ENCODE measurements around the gene CKS1B. TPM values are rescaled to one million over a fixed set of nuclear protein-coding genes. Genes with fewer than 3 reads are reported as not detected.

The CKS1B gene
- total RNA-seq, 1 donor from 2014 or later = 158 TPM

- Mint-ChIP-seq H3K4me1 (ENCODE audit: low read depth) (peaks cover 36% of the 10 kb centered on the region), H3K27me3 (ENCODE audit: insufficient read depth) (no peaks in the 10 kb centered on the region), H3K9me3 (no peaks in the 10 kb centered on the region), H3K36me3 (ENCODE audit: low read depth) (peaks cover 45% of the 10 kb centered on the region), H3K4me3 (peak overlapping the region; percentile 90), H3K27ac (peak overlapping the region; percentile 89)
- intact Hi-C loops (cut with micrococcal nuclease) = loop anchor here (1.0 kb wide), 3 partner anchors 37 to 99 kb away; no protein-coding TSS in a partner anchor
- DNase-seq (ENCODE audit: low spot score) = no peak
Observed at GRCh38 chr1:154962156-154962749, 12.2 kb upstream of the CKS1B start.

GRCh38 chr1:154962795-154963330 is 11.6 kb upstream of the CKS1B start:
- no peak for DNase-seq (ENCODE audit: low spot score)
- Mint-ChIP-seq H3K4me3 (peak overlapping the region; percentile 90), H3K27ac (peak overlapping the region; percentile 89), H3K4me1 (ENCODE audit: low read depth) (peaks cover 42% of the 10 kb centered on the region), H3K9me3 (no peaks in the 10 kb centered on the region), H3K36me3 (ENCODE audit: low read depth) (peaks cover 47% of the 10 kb centered on the region), H3K27me3 (ENCODE audit: insufficient read depth) (no peaks in the 10 kb centered on the region)
- intact Hi-C loops (cut with micrococcal nuclease) = loop anchor here (1.0 kb wide), 3 partner anchors 36 to 98 kb away; no protein-coding TSS in a partner anchor

GRCh38 chr1:154963643-154964042 is 10.8 kb upstream of the CKS1B start:
- Mint-ChIP-seq H3K27me3 (ENCODE audit: insufficient read depth) (no peaks in the 10 kb centered on the region), H3K27ac (peak overlapping the region; percentile 7), H3K36me3 (ENCODE audit: low read depth) (peaks cover 48% of the 10 kb centered on the region), H3K4me3 (no peak overlapping the region), H3K9me3 (no peaks in the 10 kb centered on the region), H3K4me1 (ENCODE audit: low read depth) (peaks cover 44% of the 10 kb centered on the region)
- intact Hi-C loops (cut with micrococcal nuclease) = no loop called here
- DNase-seq (ENCODE audit: low spot score) = no peak

GRCh38 chr1:154964359-154964758 is 10.1 kb upstream of the CKS1B start:
- H3K36me3 Mint-ChIP-seq (ENCODE audit: low read depth) = peaks cover 52% of the 10 kb centered on the region

GRCh38 chr1:154966111-154966510 is 8.4 kb upstream of the CKS1B start:
- intact Hi-C loops (cut with micrococcal nuclease) = no loop called here
- Mint-ChIP-seq H3K36me3 (ENCODE audit: low read depth) (peaks cover 47% of the 10 kb centered on the region), H3K27ac (no peak overlapping the region), H3K4me3 (no peak overlapping the region), H3K4me1 (ENCODE audit: low read depth) (peaks cover 52% of the 10 kb centered on the region), H3K27me3 (ENCODE audit: insufficient read depth) (no peaks in the 10 kb centered on the region), H3K9me3 (no peaks in the 10 kb centered on the region)
- no peak for DNase-seq (ENCODE audit: low spot score)

More at GRCh38 chr1:154964359-154964758, 10.1 kb upstream of the CKS1B start:
- Mint-ChIP-seq H3K4me3 (no peak overlapping the region), H3K27me3 (ENCODE audit: insufficient read depth) (no peaks in the 10 kb centered on the region), H3K9me3 (no peaks in the 10 kb centered on the region), H3K27ac (no peak overlapping the region), H3K4me1 (ENCODE audit: low read depth) (peaks cover 50% of the 10 kb centered on the region)
- intact Hi-C loops (cut with micrococcal nuclease) = no loop called here
- DNase-seq (ENCODE audit: low spot score) = no peak

GRCh38 chr1:154967331-154967950 is 7.0 kb upstream of the CKS1B start:
- H3K27me3 Mint-ChIP-seq (ENCODE audit: insufficient read depth) = no peaks in the 10 kb centered on the region
- H3K4me3 Mint-ChIP-seq = no peak overlapping the region
- peaks cover 49% of the 10 kb centered on the region for H3K36me3 Mint-ChIP-seq (ENCODE audit: low read depth)
- no peaks in the 10 kb centered on the region for H3K9me3 Mint-ChIP-seq
- intact Hi-C loops (cut with micrococcal nuclease) = no loop called here
- DNase-seq (ENCODE audit: low spot score) = no peak
- H3K4me1 Mint-ChIP-seq (ENCODE audit: low read depth) = peaks cover 57% of the 10 kb centered on the region
- H3K27ac Mint-ChIP-seq = peak overlapping the region; percentile 18

- Mint-ChIP-seq H3K27me3 (ENCODE audit: insufficient read depth) (no peaks in the 10 kb centered on the region), H3K27ac (peak overlapping the region; percentile 43), H3K4me1 (ENCODE audit: low read depth) (peaks cover 51% of the 10 kb centered on the region), H3K36me3 (ENCODE audit: low read depth) (peaks cover 40% of the 10 kb centered on the region), H3K4me3 (no peak overlapping the region), H3K9me3 (no peaks in the 10 kb centered on the region)
- no peak for DNase-seq (ENCODE audit: low spot score)
- intact Hi-C loops (cut with micrococcal nuclease) = no loop called here
Observed at GRCh38 chr1:154968731-154969130, 5.8 kb upstream of the CKS1B start.

- intact Hi-C loops (cut with micrococcal nuclease) = no loop called here
- H3K36me3 Mint-ChIP-seq (ENCODE audit: low read depth) = peaks cover 37% of the 10 kb centered on the region
- H3K4me3 Mint-ChIP-seq = peak overlapping the region; percentile 52
Observed at GRCh38 chr1:154969246-154969645, 5.2 kb upstream of the CKS1B start.

GRCh38 chr1:154969860-154970452 is 4.5 kb upstream of the CKS1B start:
- H3K4me3 Mint-ChIP-seq = no peak overlapping the region
- no peaks in the 10 kb centered on the region for H3K27me3 Mint-ChIP-seq (ENCODE audit: insufficient read depth)
- DNase-seq (ENCODE audit: low spot score) = no peak
- intact Hi-C loops (cut with micrococcal nuclease) = loop anchor here (5.0 kb wide), 1 partner anchor 222 kb away; no protein-coding TSS in a partner anchor
- no peaks in the 10 kb centered on the region for H3K9me3 Mint-ChIP-seq
- H3K4me1 Mint-ChIP-seq (ENCODE audit: low read depth) = peaks cover 47% of the 10 kb centered on the region
- H3K36me3 Mint-ChIP-seq (ENCODE audit: low read depth) = peaks cover 33% of the 10 kb centered on the region
- no peak overlapping the region for H3K27ac Mint-ChIP-seq

More at GRCh38 chr1:154969246-154969645, 5.2 kb upstream of the CKS1B start:
- peaks cover 47% of the 10 kb centered on the region for H3K4me1 Mint-ChIP-seq (ENCODE audit: low read depth)
- H3K27me3 Mint-ChIP-seq (ENCODE audit: insufficient read depth) = no peaks in the 10 kb centered on the region
- no peak for DNase-seq (ENCODE audit: low spot score)
- H3K9me3 Mint-ChIP-seq = no peaks in the 10 kb centered on the region
- peak overlapping the region; percentile 67 for H3K27ac Mint-ChIP-seq

- DNase-seq (ENCODE audit: low spot score) = peak; percentile 40
- Mint-ChIP-seq H3K4me3 (peak within 1 kb of the TSS; percentile 53), H3K27ac (peak within 1 kb of the TSS; percentile 83), H3K9me3 (no peaks in the 10 kb centered on the region), H3K27me3 (ENCODE audit: insufficient read depth) (no peaks in the 10 kb centered on the region), H3K36me3 (ENCODE audit: low read depth) (peaks cover 27% of the 10 kb centered on the region), H3K4me1 (ENCODE audit: low read depth) (peaks cover 47% of the 10 kb centered on the region)
- intact Hi-C loops (cut with micrococcal nuclease) = loop anchor here (5.0 kb wide), 1 partner anchor 222 kb away; no protein-coding TSS in a partner anchor
Observed at GRCh38 chr1:154970631-154971340, 3.7 kb upstream of the CKS1B start, which contains the start of gene SHC1. TSS of gene SHC1 (minus strand) at chr1:154970747. CDS start at chr1:154970526, 221 bp downstream.

- intact Hi-C loops (cut with micrococcal nuclease) = loop anchor here (5.0 kb wide), 1 partner anchor 221 kb away; no protein-coding TSS in a partner anchor
- H3K27ac Mint-ChIP-seq = peak overlapping the region; percentile 83
- H3K36me3 Mint-ChIP-seq (ENCODE audit: low read depth) = peaks cover 24% of the 10 kb centered on the region
- H3K27me3 Mint-ChIP-seq (ENCODE audit: insufficient read depth) = no peaks in the 10 kb centered on the region
- H3K4me3 Mint-ChIP-seq = peak overlapping the region; percentile 47
- no peaks in the 10 kb centered on the region for H3K9me3 Mint-ChIP-seq
- peaks cover 47% of the 10 kb centered on the region for H3K4me1 Mint-ChIP-seq (ENCODE audit: low read depth)
- no peak for DNase-seq (ENCODE audit: low spot score)
Observed at GRCh38 chr1:154971341-154971998, 3.0 kb upstream of the CKS1B start.

- H3K27ac Mint-ChIP-seq = peak overlapping the region; percentile 59
- peaks cover 22% of the 10 kb centered on the region for H3K36me3 Mint-ChIP-seq (ENCODE audit: low read depth)
- no peaks in the 10 kb centered on the region for H3K9me3 Mint-ChIP-seq
- intact Hi-C loops (cut with micrococcal nuclease) = loop anchor here (5.0 kb wide), 1 partner anchor 220 kb away; no protein-coding TSS in a partner anchor
- H3K27me3 Mint-ChIP-seq (ENCODE audit: insufficient read depth) = no peaks in the 10 kb centered on the region
- peaks cover 45% of the 10 kb centered on the region for H3K4me1 Mint-ChIP-seq (ENCODE audit: low read depth)
- DNase-seq (ENCODE audit: low spot score) = no peak
- peak overlapping the region; percentile 79 for H3K4me3 Mint-ChIP-seq
Observed at GRCh38 chr1:154972213-154972516, 2.3 kb upstream of the CKS1B start.

All from activated T-helper 1 cell treated with anti-CD3 and anti-CD28 coated beads, Interleukin-12 subunit alpha, Interleukin-12 subunit beta, Interleukin-2, Interleukin-4 antibody, amounts not matched to agents 30 ng/mL and 10 ng/mL and 1 ng/mL, durations not matched to agents 14 hours and 24 hours and 36 hours (primary cell).